Lung (tissue), 12 donors: ENCODE data around the gene PGM1. TPM values are rescaled to one million over a fixed set of nuclear protein-coding genes. Genes with fewer than 3 reads are reported as not detected.
A peak's percentile ranks its signal among the peaks of the same experiment; 100 is the strongest.

Experiments used
- ATAC-seq: fragments of 200-7000 bp; cut with Tn5 transposase; one replicate; pipeline ENCODE4 v1.9.1; 2020; ENCODE audit warnings: moderate number of reproducible peaks; ENCODE audit not compliant: insufficient read depth, low FRiP score
- DNase-seq, 3 donors: peaks; one replicate each; pipeline ENCODE4 v3.0.0-alpha.2; 2013 to 2017
- H3K27ac ChIP-seq, 2 donors: one replicate each; pipeline ENCODE4 v1.5.1; 2013; ENCODE audit warnings: mild to moderate bottlenecking in 2 of 2, moderate library complexity in 2 of 2, control low read depth in 1 of 2, inconsistent platforms in 1 of 2, low read depth in 1 of 2, low read length in 1 of 2
- H3K27me3 ChIP-seq, 3 donors: one replicate each; pipeline ENCODE4 v1.5.1; 2013; ENCODE audit warnings: low read length in 2 of 3; ENCODE audit not compliant: control insufficient read depth in 3 of 3, insufficient read depth in 3 of 3
- H3K36me3 ChIP-seq, 4 donors: one replicate each; pipeline ENCODE4 v1.5.1; 2013; ENCODE audit warnings: low read length in 4 of 4, mild to moderate bottlenecking in 1 of 4, moderate library complexity in 1 of 4; ENCODE audit not compliant: control insufficient read depth in 4 of 4, insufficient read depth in 4 of 4
- H3K4me1 ChIP-seq, 5 donors: one replicate each; pipeline ENCODE4 v1.5.1; 2013; ENCODE audit warnings: low read length in 5 of 5, mild to moderate bottlenecking in 2 of 5, moderate library complexity in 1 of 5; ENCODE audit not compliant: control insufficient read depth in 5 of 5, insufficient read depth in 5 of 5
- H3K4me3 ChIP-seq: one replicate; pipeline ENCODE4 v1.5.1; 2013; ENCODE audit warnings: mild to moderate bottlenecking, control low read depth, moderate library complexity
- H3K9ac ChIP-seq, 2 donors: one replicate each; pipeline ENCODE4 v1.5.1; 2013; ENCODE audit warnings: low read length in 2 of 2, control low read depth in 1 of 2; ENCODE audit not compliant: insufficient read depth in 1 of 2
- H3K9me3 ChIP-seq, 4 donors: one replicate each; pipeline ENCODE4 v1.5.1; 2013; ENCODE audit warnings: low read length in 3 of 4, mild to moderate bottlenecking in 1 of 4, moderate library complexity in 1 of 4; ENCODE audit not compliant: control insufficient read depth in 4 of 4, insufficient read depth in 3 of 4
- CTCF ChIP-seq: IDR thresholded peaks from 2 replicates; pipeline ENCODE4 v1.5.1; 2012; ENCODE audit warnings: mild to moderate bottlenecking; ENCODE audit errors: control extremely low read depth, extremely low read depth
- WGBS, 2 donors: extraction: QIAGEN DNeasy Blood & Tissue Kit; methylation state at CpG; one replicate each; pipeline ENCODE4 v1.1.7; 2013; 5-methylcytosine and 5-hydroxymethylcytosine counted together
- polyA plus RNA-seq, 2 donors: library from polyadenylated mRNA; stranded (reverse); fragments of 200-250 nt; gene quantifications; one replicate each; pipeline ENCODE4 v1.2.1, GENCODE V29; 2013
- total RNA-seq, 2 donors: library from RNA; depleted of rRNA in 1 of 2; stranded (reverse); fragments of >200 nt in 1 of 2; gene quantifications; one replicate each; pipeline ENCODE4 v1.2.1, GENCODE V29; 2014 to 2021
- donor health status: control.
- donor health status: control.
- donor health status: Bipolar disorder and iron deficiency.
- donor health status: healthy.
- donor health status: DM: yes; HTN: yes; CAD: no.

PGM1 gene
- total and polyA plus RNA-seq, 4 donors: 9.1 to 53.8 (median 34.8) TPM

GRCh38 chr1:63611231-63611630 is 18.0 kb downstream of the PGM1 start:
- DNase-seq (no peak), ATAC-seq (no peak)
- H3K9ac ChIP-seq: no peak overlapping the region
- H3K4me1 ChIP-seq: peaks cover 0 to 15% (median 6%) of the 10 kb centered on the region in 5 donors
- WGBS, 2 donors: 79 to 85% methylated on average over 3 of the region's 3 CpGs
- H3K27ac ChIP-seq: no peak overlapping the region
- no peaks in the 10 kb centered on the region for H3K36me3 ChIP-seq
- no peaks in the 10 kb centered on the region for H3K27me3 ChIP-seq
- no peak for TF ChIP-seq CTCF
- H3K9me3 ChIP-seq: no peaks in the 10 kb centered on the region
- H3K4me3 ChIP-seq: no peak overlapping the region

- H3K9me3 ChIP-seq: no peaks in the 10 kb centered on the region
- DNase-seq: peak in 1 of 3 donors; percentile 70
- H3K9ac ChIP-seq: no peak overlapping the region
- no peak overlapping the region for H3K27ac ChIP-seq
- no peak for ATAC-seq
- TF ChIP-seq CTCF: no peak
- no peaks in the 10 kb centered on the region for H3K27me3 ChIP-seq
- WGBS, 2 donors: 72 to 79% methylated on average over 4 of the region's 4 CpGs
- H3K4me1 ChIP-seq: peaks cover 0 to 23% (median 6%) of the 10 kb centered on the region in 5 donors
- no peak overlapping the region for H3K4me3 ChIP-seq
- no peaks in the 10 kb centered on the region for H3K36me3 ChIP-seq
Observed at GRCh38 chr1:63612564-63612963, 19.4 kb downstream of the PGM1 start.

GRCh38 chr1:63612971-63613370 is 19.8 kb downstream of the PGM1 start:
- peaks cover 0 to 23% (median 6%) of the 10 kb centered on the region in 5 donors for H3K4me1 ChIP-seq
- no peak overlapping the region for H3K27ac ChIP-seq
- no peaks in the 10 kb centered on the region for H3K36me3 ChIP-seq
- no peak for DNase-seq
- no peaks in the 10 kb centered on the region for H3K27me3 ChIP-seq
- H3K4me3 ChIP-seq: no peak overlapping the region
- H3K9ac ChIP-seq: no peak overlapping the region
- H3K9me3 ChIP-seq: no peaks in the 10 kb centered on the region
- no peak for TF ChIP-seq CTCF
- ATAC-seq: no peak

GRCh38 chr1:63615768-63616420 is 22.7 kb downstream of the PGM1 start:
- Histone ChIP-seq H3K36me3 (no peaks in the 10 kb centered on the region), H3K4me1 (peaks cover 0 to 23% (median 5%) of the 10 kb centered on the region in 5 donors), H3K9ac (no peak overlapping the region), H3K9me3 (no peaks in the 10 kb centered on the region), H3K4me3 (no peak overlapping the region), H3K27me3 (no peaks in the 10 kb centered on the region), H3K27ac (no peak overlapping the region)
- WGBS, 2 donors: 41 to 45% methylated on average over 6 of the region's 6 CpGs
- TF ChIP-seq CTCF: peak; percentile 81
- peak; percentile 89 for ATAC-seq
- peak; percentile 63 to 90 (median 90) for DNase-seq
